Activated T-helper 2 cell treated with anti-CD3 and anti-CD28 coated beads, Interferon-gamma antibody, Interleukin-2, Interleukin-4, amounts not matched to agents 10 μg/mL and 5 μg/mL and 100 μg/mL, durations not matched to agents 14 hours and 24 hours and 36 hours (primary cell): ENCODE data around the gene ARHGEF11. TPM values are rescaled to one million over a fixed set of nuclear protein-coding genes. Genes with fewer than 3 reads are reported as not detected.

Experiments
- DNase-seq: peaks from one replicate; pipeline ENCODE4 v3.0.0; 2021; ENCODE audit warnings: low spot score
- H3K27ac Mint-ChIP-seq: one replicate; pipeline ENCODE4 v1.8.0; 2021; ENCODE audit warnings: mixed read lengths
- H3K27me3 Mint-ChIP-seq: one replicate; pipeline ENCODE4 v1.8.0; 2021; ENCODE audit warnings: low read depth, mixed read lengths
- H3K36me3 Mint-ChIP-seq: one replicate; pipeline ENCODE4 v1.8.0; 2021; ENCODE audit warnings: low read depth, mixed read lengths
- H3K4me1 Mint-ChIP-seq: one replicate; pipeline ENCODE4 v1.8.0; 2021; ENCODE audit warnings: low read depth, mixed read lengths
- H3K4me3 Mint-ChIP-seq: one replicate; pipeline ENCODE4 v1.8.0; 2021; ENCODE audit warnings: low read depth, mild to moderate bottlenecking, moderate library complexity, mixed read lengths
- H3K9me3 Mint-ChIP-seq: one replicate; pipeline ENCODE4 v1.8.0; 2021; ENCODE audit warnings: mixed read lengths
- intact Hi-C: fragments of 100-400 bp; cut with micrococcal nuclease; formaldehyde crosslinking; loops from one replicate; pipeline ENCODE4 v1.15.1; 2023
- total RNA-seq: library from RNA; stranded (reverse); gene quantifications from 2 replicates; pipeline ENCODE4 v1.2.3, GENCODE V29; 2022

The ARHGEF11 gene, protein sequence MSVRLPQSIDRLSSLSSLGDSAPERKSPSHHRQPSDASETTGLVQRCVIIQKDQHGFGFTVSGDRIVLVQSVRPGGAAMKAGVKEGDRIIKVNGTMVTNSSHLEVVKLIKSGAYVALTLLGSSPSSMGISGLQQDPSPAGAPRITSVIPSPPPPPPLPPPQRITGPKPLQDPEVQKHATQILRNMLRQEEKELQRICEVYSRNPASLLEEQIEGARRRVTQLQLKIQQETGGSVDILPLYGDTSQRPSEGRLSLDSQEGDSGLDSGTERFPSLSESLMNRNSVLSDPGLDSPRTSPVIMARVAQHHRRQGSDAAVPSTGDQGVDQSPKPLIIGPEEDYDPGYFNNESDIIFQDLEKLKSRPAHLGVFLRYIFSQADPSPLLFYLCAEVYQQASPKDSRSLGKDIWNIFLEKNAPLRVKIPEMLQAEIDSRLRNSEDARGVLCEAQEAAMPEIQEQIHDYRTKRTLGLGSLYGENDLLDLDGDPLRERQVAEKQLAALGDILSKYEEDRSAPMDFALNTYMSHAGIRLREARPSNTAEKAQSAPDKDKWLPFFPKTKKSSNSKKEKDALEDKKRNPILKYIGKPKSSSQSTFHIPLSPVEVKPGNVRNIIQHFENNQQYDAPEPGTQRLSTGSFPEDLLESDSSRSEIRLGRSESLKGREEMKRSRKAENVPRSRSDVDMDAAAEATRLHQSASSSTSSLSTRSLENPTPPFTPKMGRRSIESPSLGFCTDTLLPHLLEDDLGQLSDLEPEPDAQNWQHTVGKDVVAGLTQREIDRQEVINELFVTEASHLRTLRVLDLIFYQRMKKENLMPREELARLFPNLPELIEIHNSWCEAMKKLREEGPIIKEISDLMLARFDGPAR (N-terminal part only)
- total RNA-seq, result 2.2 and 3.1 TPM in 2 replicates

DNA sequence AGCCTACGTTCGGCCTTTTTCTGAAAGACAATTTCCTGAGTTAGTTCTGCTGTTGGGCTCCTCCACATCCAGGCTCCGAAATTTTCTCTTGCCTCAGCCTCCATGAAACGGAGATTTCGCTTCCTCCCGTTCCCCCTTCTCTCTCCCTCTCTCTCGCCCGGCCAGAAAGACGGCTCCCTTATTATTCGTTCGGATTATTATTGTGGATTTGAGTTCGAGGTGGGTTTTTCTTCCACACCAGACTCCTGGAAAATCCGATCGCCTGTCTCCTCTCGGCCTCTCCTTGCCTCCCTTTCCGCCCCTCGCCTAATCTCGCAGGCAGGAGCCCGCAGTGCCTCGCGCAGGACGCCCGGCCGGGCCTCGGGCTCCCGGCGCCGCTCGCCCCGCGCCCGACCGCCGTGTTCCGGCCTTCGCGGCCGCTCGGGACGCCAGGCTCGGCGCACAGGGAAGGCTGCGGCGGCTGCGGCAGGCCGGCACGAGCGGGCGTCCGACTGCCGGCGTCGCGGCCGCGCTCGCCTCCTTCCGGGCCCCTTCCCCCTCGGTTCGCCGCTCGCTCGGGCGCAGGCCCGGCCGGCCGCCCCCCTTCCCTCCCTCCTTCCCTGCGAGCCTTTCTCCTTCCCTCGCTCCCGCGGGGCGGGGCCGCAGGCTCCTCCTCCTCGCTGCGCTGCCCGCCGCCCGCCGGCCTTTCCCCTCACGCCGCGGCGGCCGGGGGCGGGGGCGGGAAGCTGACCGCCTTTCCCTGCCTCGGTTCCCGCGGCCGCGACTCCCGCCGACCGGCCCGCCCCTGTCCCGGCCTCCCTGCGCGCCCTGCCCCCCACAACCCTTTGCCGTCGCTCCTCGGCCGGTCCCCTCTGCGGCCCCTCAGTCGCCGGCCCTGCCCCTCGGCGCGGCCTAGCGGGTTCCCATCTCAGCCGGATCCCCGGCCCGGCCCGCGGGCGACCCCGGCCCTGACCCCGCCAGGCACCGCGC, at the start of gene ARHGEF11:
Gene ARHGEF11, minus strand, starts transcription at position 493 of the 969 bp plus-strand sequence. CDS start 1,412 bp downstream, outside the sequence.
- peak; percentile 10 for DNase-seq
- intact Hi-C loops, result no loop called here
- Mint-ChIP-seq H3K4me1 (peaks cover 6% of the 10 kb centered on the region), H3K27me3 (peaks cover 84% of the 10 kb centered on the region), H3K9me3 (no peaks in the 10 kb centered on the region), H3K27ac (no peak within 1 kb of the TSS), H3K36me3 (no peaks in the 10 kb centered on the region), H3K4me3 (peak within 1 kb of the TSS; percentile 87)

DNA sequence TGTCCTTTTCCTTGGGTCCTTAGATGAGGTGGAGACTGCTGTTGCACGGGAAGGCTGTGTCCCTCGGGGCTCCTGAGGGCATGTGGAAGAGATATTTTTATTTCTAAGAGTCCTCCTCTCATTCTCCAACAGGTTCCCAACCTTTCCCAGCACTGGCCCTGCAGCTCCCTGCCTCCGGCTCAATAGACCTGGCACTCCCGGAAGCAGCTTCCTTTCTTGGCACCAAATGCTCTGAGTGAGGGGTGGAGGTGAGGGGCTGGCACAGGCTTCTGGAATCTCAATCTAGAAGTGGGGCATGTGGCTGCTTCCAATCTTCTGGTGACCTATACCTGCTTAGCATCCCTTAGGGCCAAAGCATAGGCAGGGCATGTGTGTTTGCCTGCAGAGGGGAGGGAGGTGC, 49.5 kb upstream of the ARHGEF11 start:
- Mint-ChIP-seq H3K36me3 (no peaks in the 10 kb centered on the region), H3K27me3 (peaks cover under 1% of the 10 kb centered on the region), H3K4me1 (peaks cover 8% of the 10 kb centered on the region), H3K9me3 (no peaks in the 10 kb centered on the region), H3K27ac (no peak overlapping the region), H3K4me3 (no peak overlapping the region)
- no peak for DNase-seq
- intact Hi-C loops, result no loop called here

DNA sequence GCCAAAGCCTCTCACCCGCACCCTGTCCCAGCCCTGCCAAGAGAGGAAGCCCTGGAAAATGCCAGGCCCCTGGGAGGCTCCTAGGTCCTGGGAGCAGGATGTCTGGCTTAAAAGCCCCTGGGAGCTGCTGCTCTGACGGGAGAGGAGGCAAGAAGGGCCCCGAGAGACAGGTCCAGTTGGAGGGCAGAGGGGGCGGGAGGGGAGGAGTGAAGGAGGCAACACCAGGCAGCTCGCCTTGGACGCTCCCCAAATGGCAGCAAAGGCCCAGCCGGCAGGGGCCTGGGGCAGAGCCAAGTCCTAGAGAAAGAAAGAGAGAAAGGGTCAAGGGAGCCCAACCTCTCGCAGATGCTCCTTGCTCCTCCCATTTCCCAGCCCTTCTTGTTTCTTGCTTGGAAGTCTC, 47.3 kb upstream of the ARHGEF11 start:
- Mint-ChIP-seq H3K4me1 (no peaks in the 10 kb centered on the region), H3K27me3 (peaks cover 2% of the 10 kb centered on the region), H3K27ac (no peak overlapping the region), H3K4me3 (no peak overlapping the region), H3K36me3 (no peaks in the 10 kb centered on the region), H3K9me3 (no peaks in the 10 kb centered on the region)
- intact Hi-C loops, result no loop called here
- no peak for DNase-seq

DNA sequence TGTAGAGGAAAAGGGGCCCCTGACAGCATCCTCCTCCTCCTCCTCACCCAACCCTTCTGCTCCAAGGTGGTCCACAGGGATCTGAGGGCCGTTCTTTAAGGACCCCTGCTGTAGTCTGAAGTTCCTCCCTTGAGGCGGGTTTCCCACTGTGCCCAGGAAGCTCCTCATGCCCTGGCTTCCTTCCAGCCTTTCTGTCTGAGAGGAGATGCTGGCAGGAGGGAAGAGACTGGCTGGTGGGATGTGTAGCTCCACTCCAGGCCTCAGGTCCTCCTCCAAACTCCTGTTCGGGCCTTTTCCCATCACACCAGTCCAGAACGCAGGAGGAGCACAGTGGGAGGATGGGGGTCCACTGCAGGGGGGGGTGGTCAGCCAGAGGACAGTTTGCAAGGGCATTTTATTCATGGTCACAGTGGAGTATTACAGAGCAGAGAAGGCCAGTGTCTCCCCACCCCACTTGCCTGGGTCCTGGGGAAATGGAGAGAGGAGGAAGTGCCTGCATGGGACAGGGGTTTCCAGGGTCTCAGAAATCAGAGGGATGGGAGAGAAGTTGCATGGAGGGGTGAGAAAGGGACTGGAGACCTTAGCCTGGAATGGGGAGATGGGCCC, 46.2 kb upstream of the ARHGEF11 start:
- peaks cover 2% of the 10 kb centered on the region for H3K27me3 Mint-ChIP-seq
- no peak overlapping the region for H3K4me3 Mint-ChIP-seq

DNA sequence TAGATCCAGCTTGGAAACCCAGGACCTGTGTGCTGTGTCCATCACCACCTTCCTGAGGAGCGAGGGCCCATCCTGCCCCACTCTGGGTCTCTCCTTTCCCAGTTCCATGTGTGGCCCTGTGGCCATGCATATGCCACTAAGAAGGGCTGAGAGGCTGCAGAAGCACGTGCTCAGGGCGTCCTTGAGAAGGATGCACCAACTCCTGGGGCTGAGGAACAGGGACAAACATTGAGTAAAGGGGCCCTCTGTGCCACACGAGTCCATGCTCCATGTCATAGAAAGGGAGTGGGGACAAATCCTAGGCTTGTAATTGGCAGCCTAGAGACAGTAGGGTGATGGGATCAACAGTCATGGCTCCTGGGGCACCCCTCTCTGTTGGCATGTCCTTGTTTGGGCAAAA, 45.6 kb upstream of the ARHGEF11 start:
- no peak for DNase-seq
- peaks cover 2% of the 10 kb centered on the region for H3K27me3 Mint-ChIP-seq
- H3K9me3 Mint-ChIP-seq, result no peaks in the 10 kb centered on the region
- no peaks in the 10 kb centered on the region for H3K4me1 Mint-ChIP-seq
- no peaks in the 10 kb centered on the region for H3K36me3 Mint-ChIP-seq
- no peak overlapping the region for H3K27ac Mint-ChIP-seq
- intact Hi-C loops, result no loop called here
- H3K4me3 Mint-ChIP-seq, result no peak overlapping the region

More for the DNA sequence above, 46.2 kb upstream of the ARHGEF11 start:
- DNase-seq, result no peak
- Mint-ChIP-seq H3K36me3 (no peaks in the 10 kb centered on the region), H3K9me3 (no peaks in the 10 kb centered on the region), H3K27ac (no peak overlapping the region), H3K4me1 (no peaks in the 10 kb centered on the region)
- intact Hi-C loops, result no loop called here

DNA sequence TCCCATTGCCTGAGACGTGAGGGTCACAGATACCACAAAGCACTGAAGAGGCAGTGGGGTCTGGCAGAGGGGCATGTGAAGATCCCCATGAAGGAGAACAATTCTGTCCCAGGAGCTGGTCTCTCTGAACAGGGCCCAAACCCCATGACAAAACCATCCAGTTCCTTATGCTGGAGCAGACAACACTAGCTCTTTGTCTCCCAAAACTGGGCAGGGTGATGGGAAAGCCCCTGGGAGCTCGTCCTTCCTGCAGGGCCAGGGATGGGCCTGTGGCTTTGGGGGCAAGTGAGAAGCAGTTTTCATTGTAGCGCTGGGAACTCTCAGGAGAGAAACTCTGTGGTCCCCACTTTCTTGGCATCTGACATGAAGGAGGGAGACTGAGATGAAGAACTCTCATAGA, 45.2 kb upstream of the ARHGEF11 start:
- intact Hi-C loops, result loop anchor here (1.0 kb wide), 1 partner anchor 66 kb away; no protein-coding TSS in a partner anchor
- H3K4me1 Mint-ChIP-seq, result no peaks in the 10 kb centered on the region
- H3K36me3 Mint-ChIP-seq, result no peaks in the 10 kb centered on the region
- H3K27me3 Mint-ChIP-seq, result peaks cover 2% of the 10 kb centered on the region
- no peak for DNase-seq
- no peak overlapping the region for H3K27ac Mint-ChIP-seq
- no peaks in the 10 kb centered on the region for H3K9me3 Mint-ChIP-seq
- H3K4me3 Mint-ChIP-seq, result no peak overlapping the region

DNA sequence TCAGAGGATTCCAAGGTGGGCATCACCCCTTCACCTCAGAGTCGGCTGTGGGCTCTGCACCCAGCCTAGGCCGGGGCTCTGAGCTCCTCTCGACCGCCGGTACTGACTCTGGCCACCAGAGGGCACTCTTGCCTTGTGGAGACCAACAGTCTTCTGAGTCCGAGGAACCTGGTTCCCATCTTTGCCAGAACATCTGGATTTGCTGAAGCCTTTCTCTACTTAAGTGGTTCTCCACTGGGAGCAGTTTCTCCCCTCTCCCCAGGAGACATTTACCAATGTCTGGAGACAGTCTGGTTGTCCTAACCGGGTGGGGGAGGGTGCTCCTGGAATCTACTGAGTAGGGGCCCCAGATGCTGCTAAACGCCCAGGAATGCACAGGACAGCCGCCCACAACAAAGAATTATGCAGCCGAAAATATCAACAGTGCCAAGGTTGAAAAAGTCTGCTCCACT, 44.7 kb upstream of the ARHGEF11 start:
- peak; percentile 73 for DNase-seq
- intact Hi-C loops, result loop anchor here (1.0 kb wide), 1 partner anchor 66 kb away; no protein-coding TSS in a partner anchor
- no peaks in the 10 kb centered on the region for H3K4me1 Mint-ChIP-seq
- H3K9me3 Mint-ChIP-seq, result no peaks in the 10 kb centered on the region
- no peak overlapping the region for H3K4me3 Mint-ChIP-seq
- H3K27me3 Mint-ChIP-seq, result peaks cover 2% of the 10 kb centered on the region
- H3K27ac Mint-ChIP-seq, result no peak overlapping the region
- H3K36me3 Mint-ChIP-seq, result no peaks in the 10 kb centered on the region

DNA sequence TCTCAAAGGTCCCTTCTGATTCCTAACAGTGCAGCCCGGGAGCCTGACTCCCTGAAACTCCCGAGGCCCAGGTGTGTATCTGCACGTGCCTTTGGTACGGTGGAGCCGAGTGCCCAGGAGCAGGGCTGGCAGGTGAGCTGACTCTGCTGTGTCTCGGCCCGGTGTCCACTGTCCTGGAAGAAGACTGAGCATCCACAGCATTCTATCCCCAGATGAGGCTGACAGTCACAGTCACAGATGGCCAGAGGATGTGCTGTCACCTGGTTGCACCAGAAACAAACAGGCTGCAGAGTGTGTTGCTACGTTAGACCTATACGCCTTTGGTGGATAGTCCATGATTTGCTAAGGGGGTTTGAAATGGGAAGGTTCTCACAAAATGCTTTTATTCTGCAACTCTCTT, 44.2 kb upstream of the ARHGEF11 start:
- Mint-ChIP-seq H3K27ac (no peak overlapping the region), H3K36me3 (no peaks in the 10 kb centered on the region), H3K9me3 (no peaks in the 10 kb centered on the region), H3K27me3 (peaks cover 2% of the 10 kb centered on the region), H3K4me3 (no peak overlapping the region), H3K4me1 (no peaks in the 10 kb centered on the region)
- no peak for DNase-seq
- intact Hi-C loops, result loop anchor here (1.0 kb wide), 1 partner anchor 67 kb away; no protein-coding TSS in a partner anchor

DNA sequence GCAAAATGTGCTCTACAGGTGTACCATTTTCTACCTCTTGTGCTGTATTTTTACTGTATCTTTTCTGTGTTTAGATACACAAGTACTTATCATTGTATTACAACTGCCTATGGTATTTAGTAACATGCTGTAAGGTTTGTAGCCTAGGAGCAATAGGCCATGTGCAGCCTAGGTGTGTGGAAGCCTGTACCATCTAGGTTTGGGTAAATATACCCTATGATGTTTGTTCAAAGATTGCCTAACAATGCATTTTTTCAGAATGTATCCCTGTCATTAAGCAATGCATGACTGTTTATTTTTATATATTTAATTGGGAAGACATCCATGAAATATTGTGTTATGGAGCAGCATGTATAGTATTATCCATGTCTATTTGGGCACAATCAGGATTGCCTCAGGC, 43.1 kb upstream of the ARHGEF11 start:
- peaks cover 2% of the 10 kb centered on the region for H3K27me3 Mint-ChIP-seq
- no peak overlapping the region for H3K27ac Mint-ChIP-seq
- intact Hi-C loops, result no loop called here
- H3K9me3 Mint-ChIP-seq, result no peaks in the 10 kb centered on the region
- H3K4me3 Mint-ChIP-seq, result no peak overlapping the region
- H3K36me3 Mint-ChIP-seq, result no peaks in the 10 kb centered on the region
- no peak for DNase-seq
- H3K4me1 Mint-ChIP-seq, result no peaks in the 10 kb centered on the region

DNA sequence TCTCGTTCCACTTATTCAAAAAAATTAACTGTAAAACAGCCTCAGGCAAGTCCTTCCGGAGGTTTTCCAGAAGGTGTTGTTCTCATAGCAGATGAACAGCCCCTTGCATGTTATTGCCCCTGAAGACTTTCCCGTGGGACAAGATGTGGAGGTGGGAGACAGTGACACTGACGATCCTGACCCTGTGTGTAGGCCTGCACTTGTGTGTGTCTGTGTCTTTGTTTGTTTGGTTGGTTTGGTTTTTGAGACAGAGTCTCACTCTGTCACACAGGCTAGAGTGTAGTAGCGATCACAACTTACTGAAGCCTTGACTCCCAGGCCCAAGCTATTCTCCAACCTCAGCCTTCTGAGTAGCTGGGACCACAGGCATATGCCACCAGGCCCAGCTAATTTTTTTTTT, 41.5 kb upstream of the ARHGEF11 start:
- H3K27me3 Mint-ChIP-seq, result peaks cover 10% of the 10 kb centered on the region
- H3K4me1 Mint-ChIP-seq, result no peaks in the 10 kb centered on the region
- DNase-seq, result no peak
- H3K27ac Mint-ChIP-seq, result no peak overlapping the region
- H3K9me3 Mint-ChIP-seq, result no peaks in the 10 kb centered on the region
- H3K36me3 Mint-ChIP-seq, result no peaks in the 10 kb centered on the region
- intact Hi-C loops, result no loop called here
- H3K4me3 Mint-ChIP-seq, result no peak overlapping the region

DNA sequence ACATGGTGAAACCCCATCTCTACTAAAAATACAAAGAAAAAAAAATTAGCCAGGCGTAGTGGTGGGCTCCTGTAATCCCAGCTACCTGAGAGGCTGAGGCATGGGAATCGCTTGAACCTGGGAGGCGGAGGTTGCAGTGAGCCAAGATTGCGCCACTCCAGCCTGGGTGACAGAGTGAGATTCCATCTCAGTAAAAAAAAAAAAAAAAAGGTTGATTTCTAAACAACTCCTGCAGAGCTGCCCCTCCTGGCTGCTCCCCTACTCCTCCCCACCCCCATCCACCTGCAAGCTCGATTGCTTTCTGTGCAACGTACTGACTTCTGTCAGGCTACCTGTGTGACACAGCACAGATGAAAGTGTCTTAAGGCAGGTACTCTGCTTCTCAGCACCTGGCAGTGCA, 40.8 kb upstream of the ARHGEF11 start:
- DNase-seq, result no peak
- no peaks in the 10 kb centered on the region for H3K36me3 Mint-ChIP-seq
- H3K27me3 Mint-ChIP-seq, result peaks cover 10% of the 10 kb centered on the region
- no peaks in the 10 kb centered on the region for H3K4me1 Mint-ChIP-seq
- no peaks in the 10 kb centered on the region for H3K9me3 Mint-ChIP-seq
- intact Hi-C loops, result no loop called here
- H3K4me3 Mint-ChIP-seq, result no peak overlapping the region
- no peak overlapping the region for H3K27ac Mint-ChIP-seq

DNA sequence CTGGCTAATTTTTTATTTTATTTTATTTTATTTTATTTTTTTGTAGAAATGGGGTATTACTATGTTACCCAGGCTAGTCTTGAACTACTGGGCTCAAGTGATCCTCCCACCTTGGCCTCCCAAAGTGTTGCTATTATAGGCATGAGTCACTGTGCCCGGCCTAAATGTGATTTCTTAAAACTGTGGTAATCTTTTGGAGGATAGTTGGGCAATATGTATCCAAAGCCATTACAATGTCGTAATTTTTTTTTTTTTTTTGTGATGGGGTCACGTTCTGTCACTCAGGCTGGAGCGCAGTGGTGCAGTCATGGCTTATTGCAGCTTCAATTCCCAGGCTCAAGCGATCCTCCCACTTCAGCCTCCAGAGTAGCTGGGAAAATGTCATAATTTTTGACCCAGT, 39.9 kb upstream of the ARHGEF11 start:
- intact Hi-C loops, result no loop called here
- H3K4me1 Mint-ChIP-seq, result no peaks in the 10 kb centered on the region
- peaks cover 10% of the 10 kb centered on the region for H3K27me3 Mint-ChIP-seq
- H3K4me3 Mint-ChIP-seq, result no peak overlapping the region
- no peak overlapping the region for H3K27ac Mint-ChIP-seq
- DNase-seq, result no peak
- no peaks in the 10 kb centered on the region for H3K9me3 Mint-ChIP-seq
- no peaks in the 10 kb centered on the region for H3K36me3 Mint-ChIP-seq
